GM19324 (cell line): ENCODE results near the gene COX4I2.
A peak's percentile ranks its signal among the peaks of the same experiment; 100 is the strongest.
"Not testable (repeated sequence)": the region's sequence is repeated elsewhere in the genome, so short reads cannot be mapped to it uniquely, and the experiment has no call there.

ENCODE experiments used
- ATAC-seq: cut with Tn5 transposase; IDR thresholded peaks from one replicate; pipeline ENCODE4 v1.9.1; 2021; ENCODE audit warnings: mild to moderate bottlenecking, moderate library complexity; ENCODE audit not compliant: unreplicated experiment, low FRiP score

COX4I2 gene

GRCh38 chr20:31637660-31638059 is at the start of gene COX4I2:
Gene COX4I2, plus strand, starts transcription at chr20:31637912. Its CDS starts 1,106 bp downstream, at chr20:31639018.
- ATAC-seq: no peak

- no peak for ATAC-seq
Measured at GRCh38 chr20:31590717-31591225, 46.9 kb upstream of the COX4I2 start.

GRCh38 chr20:31593221-31594001 is 44.3 kb upstream of the COX4I2 start:
- ATAC-seq: no peak

- no peak for ATAC-seq
Measured at GRCh38 chr20:31594002-31594557, 43.6 kb upstream of the COX4I2 start.

- no peak for ATAC-seq
Measured at GRCh38 chr20:31594558-31595379, 42.9 kb upstream of the COX4I2 start.

GRCh38 chr20:31595380-31595653 is 42.4 kb upstream of the COX4I2 start:
- no peak for ATAC-seq

GRCh38 chr20:31595654-31596411 is 41.9 kb upstream of the COX4I2 start:
- ATAC-seq: no peak

- ATAC-seq: not testable (repeated sequence)
Measured at GRCh38 chr20:31596412-31596715, 41.3 kb upstream of the COX4I2 start.

- no peak for ATAC-seq
Measured at GRCh38 chr20:31596831-31597480, 40.8 kb upstream of the COX4I2 start.

GRCh38 chr20:31597481-31597855 is 40.2 kb upstream of the COX4I2 start:
- no peak for ATAC-seq

- ATAC-seq: no peak
Measured at GRCh38 chr20:31602431-31602778, 35.3 kb upstream of the COX4I2 start.

- ATAC-seq: no peak
Measured at GRCh38 chr20:31602779-31603441, 34.8 kb upstream of the COX4I2 start.

- ATAC-seq: peak; percentile 63
Measured at GRCh38 chr20:31603822-31604566, 33.7 kb upstream of the COX4I2 start.

GRCh38 chr20:31604567-31605030 is 33.1 kb upstream of the COX4I2 start:
- ATAC-seq: no peak

GRCh38 chr20:31605031-31605901 is 32.4 kb upstream of the COX4I2 start, which contains the start of gene ID1:
Gene ID1, plus strand, starts transcription at chr20:31605289. Its CDS starts 99 bp downstream, at chr20:31605388.
- peak; percentile 89 for ATAC-seq

GRCh38 chr20:31605902-31606803 is 31.6 kb upstream of the COX4I2 start:
- no peak for ATAC-seq
